Stimulated activated naive CD8-positive, alpha-beta T cell treated with anti-CD3 and anti-CD28 coated beads, Interleukin-15, Interleukin-2, amounts not matched to agents 100 ng/mL and 50 ng/mL, for 24 hours (primary cell): Measurements from ENCODE around the gene ZNF318.

Experiments
- H3K27ac Mint-ChIP-seq: one replicate; pipeline ENCODE4 v1.8.0; 2021; ENCODE audit warnings: mild to moderate bottlenecking, mixed read lengths
- H3K27me3 Mint-ChIP-seq: one replicate; pipeline ENCODE4 v1.8.0; 2021; ENCODE audit warnings: mixed read lengths
- H3K36me3 Mint-ChIP-seq: one replicate; pipeline ENCODE4 v1.8.0; 2021; ENCODE audit warnings: low read depth, mixed read lengths
- H3K4me1 Mint-ChIP-seq: one replicate; pipeline ENCODE4 v1.8.0; 2021; ENCODE audit warnings: low read depth, mixed read lengths
- H3K4me3 Mint-ChIP-seq: one replicate; pipeline ENCODE4 v1.8.0; 2021; ENCODE audit warnings: mild to moderate bottlenecking, mixed read lengths
- H3K9me3 Mint-ChIP-seq: one replicate; pipeline ENCODE4 v1.8.0; 2021; ENCODE audit warnings: mixed read lengths

Gene ZNF318

GRCh38 chr6:43292341-43292740, 77.1 kb downstream of the ZNF318 start:
- Mint-ChIP-seq H3K9me3 (no peaks in the 10 kb centered on the region), H3K36me3 (no peaks in the 10 kb centered on the region), H3K4me3 (no peak overlapping the region), H3K27ac (no peak overlapping the region), H3K27me3 (no peaks in the 10 kb centered on the region), H3K4me1 (no peaks in the 10 kb centered on the region)

DNA sequence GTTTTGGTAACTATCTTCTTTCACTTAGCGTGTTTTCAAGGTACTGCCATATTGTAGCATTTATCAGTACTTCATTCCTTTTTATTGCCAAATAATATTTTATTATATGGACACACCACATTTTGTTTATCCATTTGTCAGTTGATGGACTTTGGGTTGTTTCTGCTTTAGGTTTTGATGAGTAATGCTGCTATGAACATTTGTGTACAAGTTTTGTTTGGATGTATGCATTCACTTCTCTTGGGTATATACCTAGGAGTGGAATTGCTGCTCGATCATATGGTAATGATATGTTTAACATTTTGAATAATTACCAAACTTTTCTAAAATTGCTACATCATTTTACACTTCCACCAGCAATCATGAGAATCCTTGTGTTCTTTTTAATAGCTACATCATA, 77.7 kb downstream of the ZNF318 start:
- Mint-ChIP-seq H3K27me3 (no peaks in the 10 kb centered on the region), H3K36me3 (no peaks in the 10 kb centered on the region), H3K4me1 (no peaks in the 10 kb centered on the region), H3K4me3 (no peak overlapping the region), H3K27ac (no peak overlapping the region), H3K9me3 (no peaks in the 10 kb centered on the region)

DNA sequence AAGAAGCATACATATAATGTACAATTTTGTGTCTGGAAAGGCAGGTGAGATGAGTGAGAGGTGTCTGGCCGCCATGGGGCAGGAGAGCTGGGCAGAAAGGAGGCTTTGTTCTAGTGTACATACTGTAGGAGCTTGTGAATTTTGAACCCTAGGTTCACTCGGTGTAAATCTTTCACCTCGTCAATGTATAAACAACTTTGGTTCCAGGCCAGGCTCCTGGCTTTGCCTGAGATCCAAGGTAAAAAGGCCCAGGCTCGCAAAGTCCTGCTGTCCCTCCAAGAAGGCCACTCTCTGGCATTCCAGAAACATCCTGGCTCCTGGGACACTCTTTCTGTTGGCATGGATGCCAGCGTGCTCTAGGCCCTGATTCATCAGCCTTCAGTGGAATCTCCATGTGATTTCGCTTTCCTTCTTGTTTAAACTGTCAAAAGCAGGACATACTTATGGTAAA, 78.5 kb downstream of the ZNF318 start:
- Mint-ChIP-seq H3K4me3 (no peak overlapping the region), H3K4me1 (no peaks in the 10 kb centered on the region), H3K27me3 (peaks cover 3% of the 10 kb centered on the region), H3K36me3 (no peaks in the 10 kb centered on the region), H3K27ac (no peak overlapping the region), H3K9me3 (no peaks in the 10 kb centered on the region)

DNA sequence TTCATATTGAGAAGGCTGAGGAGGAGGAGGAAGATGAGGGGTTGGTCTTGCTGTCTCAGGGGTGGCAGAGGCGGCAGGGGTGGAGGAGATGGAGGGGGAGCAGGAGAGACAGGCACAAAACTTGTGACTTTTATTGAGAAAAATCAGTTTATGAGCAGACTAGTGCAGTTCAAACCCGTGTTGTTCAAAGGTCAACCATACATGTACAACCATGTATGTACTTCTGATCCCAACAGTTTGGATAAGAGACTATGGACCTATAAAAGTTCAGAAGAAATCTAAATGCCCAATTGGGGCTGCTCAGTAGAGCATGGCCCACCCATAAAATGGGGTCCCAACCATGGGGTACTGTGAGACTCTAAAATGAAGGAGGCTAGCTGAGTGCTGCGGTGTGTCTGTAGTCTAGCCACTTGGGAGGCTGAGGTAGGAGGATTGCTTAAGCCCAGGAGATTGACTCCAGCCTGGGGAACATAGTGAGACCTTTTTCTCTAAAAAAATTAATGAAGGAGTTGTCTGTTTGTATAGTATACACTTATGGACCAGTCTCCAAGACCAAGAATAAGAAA, 79.0 kb downstream of the ZNF318 start:
- no peaks in the 10 kb centered on the region for H3K9me3 Mint-ChIP-seq
- no peaks in the 10 kb centered on the region for H3K4me1 Mint-ChIP-seq
- H3K27ac Mint-ChIP-seq, result no peak overlapping the region
- H3K36me3 Mint-ChIP-seq, result no peaks in the 10 kb centered on the region
- H3K4me3 Mint-ChIP-seq, result no peak overlapping the region
- peaks cover 8% of the 10 kb centered on the region for H3K27me3 Mint-ChIP-seq

DNA sequence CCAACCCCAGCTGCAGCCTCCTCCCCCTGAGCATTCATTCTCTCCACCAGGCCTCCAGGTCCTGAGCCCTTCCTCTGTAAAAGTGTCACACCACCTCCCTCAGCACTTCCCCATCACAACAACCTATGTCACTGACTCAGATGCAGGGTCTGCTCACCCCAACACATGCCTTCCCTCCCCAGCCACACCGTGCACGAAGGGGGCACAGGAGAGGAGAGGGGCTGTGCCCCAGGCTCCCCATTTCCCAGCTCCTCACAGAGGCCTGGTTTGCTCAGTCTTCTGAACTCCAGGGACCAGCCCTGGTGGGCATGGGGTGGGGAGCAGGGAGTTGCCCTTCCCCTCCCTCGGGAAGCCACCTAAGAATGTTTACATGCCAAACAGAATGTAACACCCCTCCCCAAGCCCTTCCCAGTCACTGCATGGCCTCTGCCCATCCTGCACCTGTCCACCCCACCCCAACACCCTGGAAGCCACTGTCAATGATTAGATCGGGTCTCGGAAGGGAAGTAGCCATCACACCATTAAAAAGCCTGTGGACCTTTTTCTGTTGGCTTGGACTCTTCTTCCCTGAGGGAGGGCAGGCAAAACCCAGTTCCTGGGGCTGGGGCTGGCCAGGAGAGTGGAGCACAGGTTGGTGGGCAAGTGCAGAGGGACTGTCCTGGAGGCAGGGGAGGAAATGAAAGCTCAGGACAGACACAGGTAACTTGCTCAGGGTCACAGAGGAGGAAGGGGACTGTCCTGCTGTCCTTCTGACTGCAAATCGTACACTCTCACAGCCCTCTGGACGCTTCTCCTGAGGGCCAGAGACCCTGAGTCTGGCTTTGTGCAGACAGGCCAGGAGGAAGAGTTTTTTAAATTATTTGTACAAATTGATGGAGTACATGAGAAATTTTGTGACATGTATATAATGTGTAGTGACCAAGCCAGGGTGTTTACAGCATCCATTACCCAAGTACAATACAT, 81.4 kb downstream of the ZNF318 start:
- Mint-ChIP-seq H3K27ac (no peak overlapping the region), H3K36me3 (no peaks in the 10 kb centered on the region), H3K27me3 (peaks cover 11% of the 10 kb centered on the region), H3K9me3 (no peaks in the 10 kb centered on the region), H3K4me3 (no peak overlapping the region), H3K4me1 (no peaks in the 10 kb centered on the region)

DNA sequence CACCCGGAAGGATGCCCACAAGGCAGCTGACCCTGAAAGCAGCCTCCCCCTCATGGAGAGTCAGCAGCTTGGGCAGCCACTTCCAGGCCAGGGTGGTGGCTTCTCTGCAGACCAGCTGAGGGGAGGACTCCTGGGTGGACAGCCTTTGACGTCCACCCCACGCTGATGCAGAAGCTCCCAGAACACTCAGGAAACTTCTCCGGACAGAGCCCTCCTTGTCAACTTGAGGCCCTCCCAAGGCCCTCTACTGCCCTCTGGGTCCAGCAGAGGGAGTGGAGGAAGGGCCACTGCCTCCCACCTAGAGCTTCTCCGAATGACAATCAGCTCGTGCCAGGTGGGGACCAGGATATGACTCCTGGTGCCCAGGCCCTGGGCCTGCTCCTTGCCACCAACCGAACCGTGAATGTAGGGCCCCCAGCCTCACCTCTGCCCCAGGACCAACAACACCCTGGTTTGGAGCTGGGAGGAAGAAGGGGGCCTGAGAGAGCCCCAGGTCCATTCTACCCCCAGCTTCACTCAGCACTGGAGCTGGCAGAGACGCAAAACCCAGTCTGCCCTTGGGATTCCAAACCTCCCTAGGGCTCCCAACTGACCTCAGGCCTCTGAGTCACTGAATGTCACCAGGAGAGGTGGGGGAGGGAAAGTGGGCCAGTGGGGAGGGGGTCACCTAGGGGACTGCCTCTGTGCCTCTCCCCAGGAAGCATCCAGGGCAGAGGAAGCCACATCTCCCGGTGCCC, 82.3 kb downstream of the ZNF318 start:
- no peaks in the 10 kb centered on the region for H3K36me3 Mint-ChIP-seq
- H3K27ac Mint-ChIP-seq, result no peak overlapping the region
- peaks cover 11% of the 10 kb centered on the region for H3K27me3 Mint-ChIP-seq
- H3K9me3 Mint-ChIP-seq, result no peaks in the 10 kb centered on the region
- no peak overlapping the region for H3K4me3 Mint-ChIP-seq
- no peaks in the 10 kb centered on the region for H3K4me1 Mint-ChIP-seq

DNA sequence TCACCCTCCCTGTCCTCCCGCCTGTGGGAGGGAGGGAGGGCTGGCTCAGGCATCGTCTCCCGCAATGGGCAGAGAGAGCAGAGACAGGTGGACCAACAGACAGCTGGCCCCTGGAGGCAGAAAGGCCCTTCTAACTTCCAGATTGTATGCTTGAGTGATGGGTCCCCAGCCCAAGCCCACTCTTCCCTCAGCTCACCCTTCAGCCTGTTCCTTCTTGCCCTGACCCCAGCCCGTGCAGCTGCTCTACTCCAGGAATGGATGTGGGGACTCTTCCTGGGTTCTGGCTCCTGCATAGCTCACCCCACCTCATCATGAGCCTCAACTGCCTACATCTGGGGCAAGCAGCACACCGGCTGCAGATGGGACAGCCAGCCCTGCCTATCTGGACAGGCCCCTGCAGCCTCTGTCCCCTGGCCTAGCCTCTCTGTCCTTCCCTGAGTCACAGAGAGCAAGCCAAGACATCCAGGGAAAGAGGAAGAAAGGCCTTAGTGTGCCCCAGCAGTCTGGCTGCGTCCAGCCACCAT, 82.9 kb downstream of the ZNF318 start:
- Mint-ChIP-seq H3K36me3 (no peaks in the 10 kb centered on the region), H3K9me3 (no peaks in the 10 kb centered on the region), H3K4me1 (no peaks in the 10 kb centered on the region), H3K27ac (no peak overlapping the region), H3K4me3 (no peak overlapping the region), H3K27me3 (peaks cover 11% of the 10 kb centered on the region)
